Natural killer cell (primary cell): ENCODE measurements around the gene GDA. TPM values are rescaled to one million over a fixed set of nuclear protein-coding genes. Genes with fewer than 3 reads are reported as not detected.

ENCODE experiments used
- ATAC-seq, 3 donors: fragments of 150-1000 bp in 2 of 3; fragments of 200-7000 bp in 1 of 3; cut with Tn5 transposase; 1 replicate in 1 of 3; 2 replicates in 2 of 3; pipeline ENCODE4 v1.10.0; 2021; ENCODE audit warnings: mild to moderate bottlenecking in 2 of 3, moderate library complexity in 2 of 3
- DNase-seq, 2 donors: peaks; one replicate each; pipeline versions ENCODE4 v3.0.0 to v3.0.0-alpha.2; 2013 to 2021; ENCODE audit warnings: mixed read lengths in 1 of 2
- H3K27ac ChIP-seq: one replicate; pipeline ENCODE4 v1.5.1; 2013; ENCODE audit warnings: mild to moderate bottlenecking, low read length
- H3K27me3 ChIP-seq: one replicate; pipeline ENCODE4 v1.6.1; 2013; ENCODE audit warnings: low read length; ENCODE audit not compliant: control insufficient read depth, insufficient read depth
- H3K36me3 ChIP-seq: one replicate; pipeline ENCODE4 v1.6.1; 2013; ENCODE audit warnings: low read length; ENCODE audit not compliant: control insufficient read depth, insufficient read depth
- H3K4me1 ChIP-seq: one replicate; pipeline ENCODE4 v1.6.1; 2013; ENCODE audit warnings: low read length; ENCODE audit not compliant: control insufficient read depth, insufficient read depth
- H3K4me3 ChIP-seq: one replicate; pipeline ENCODE4 v1.5.1; 2013; ENCODE audit warnings: low read length
- H3K9me3 ChIP-seq: one replicate; pipeline ENCODE4 v1.6.1; 2013; ENCODE audit warnings: low read length; ENCODE audit not compliant: control insufficient read depth, insufficient read depth
- H3K27ac Mint-ChIP-seq, 2 donors: one replicate each; pipeline ENCODE4 v1.8.0; 2022; ENCODE audit warnings: mild to moderate bottlenecking in 2 of 2, mixed read lengths in 2 of 2, moderate library complexity in 1 of 2
- H3K27me3 Mint-ChIP-seq, 2 donors: one replicate each; pipeline ENCODE4 v1.8.0; 2022; ENCODE audit warnings: low read depth in 2 of 2, mixed read lengths in 2 of 2
- H3K36me3 Mint-ChIP-seq: one replicate; pipeline ENCODE4 v1.8.0; 2022; ENCODE audit warnings: mixed read lengths
- H3K4me1 Mint-ChIP-seq, 2 donors: one replicate each; pipeline ENCODE4 v1.8.0; 2022; ENCODE audit warnings: mixed read lengths in 2 of 2
- H3K4me3 Mint-ChIP-seq: one replicate; pipeline ENCODE4 v1.8.0; 2022; ENCODE audit warnings: mild to moderate bottlenecking, moderate library complexity, mixed read lengths
- H3K9me3 Mint-ChIP-seq, 2 donors: one replicate each; pipeline ENCODE4 v1.8.0; 2022; ENCODE audit warnings: mixed read lengths in 2 of 2
- CTCF ChIP-seq: fragments of 200-600 bp; IDR thresholded peaks from one replicate; pipeline ENCODE4 v1.8.0; 2022; ENCODE audit warnings: antibody characterized with exemption
- WGBS: methylation state at CpG from one replicate; pipeline ENCODE4 v1.1.7; 2013; ENCODE audit warnings: missing lambda C conversion rate; ENCODE audit not compliant: insufficient coverage; 5-methylcytosine and 5-hydroxymethylcytosine counted together
- intact Hi-C: fragments of 100-400 bp; cut with micrococcal nuclease; formaldehyde crosslinking; loops from one replicate; pipeline ENCODE4 v1.14.2; 2022
- total RNA-seq, 4 donors: library from RNA; stranded (reverse); fragments of 120-200 nt in 1 of 4; gene quantifications; one replicate each; pipeline versions ENCODE4 v1.2.3 to v1.2.4, GENCODE V29; 2013 to 2022

Gene GDA
- total RNA-seq, 3 donors from 2014 or later (not counting 1 experiment from before 2014, with no cell fraction given), result not detected

GRCh38 chr9:72129271-72130156, 19.7 kb upstream of the GDA start:
- no peak overlapping the region for H3K4me3 Mint-ChIP-seq
- intact Hi-C loops, result no loop called here

GRCh38 chr9:72130321-72130720, 18.9 kb upstream of the GDA start:
- no peak overlapping the region for H3K27ac ChIP-seq
- Mint-ChIP-seq H3K4me1 (no peaks in the 10 kb centered on the region), H3K36me3 (no peaks in the 10 kb centered on the region), H3K4me3 (no peak overlapping the region), H3K27ac (no peak overlapping the region), H3K9me3 (no peaks in the 10 kb centered on the region), H3K27me3 (no peaks in the 10 kb centered on the region)
- no peaks in the 10 kb centered on the region for H3K4me1 ChIP-seq
- DNase-seq (no peak), ATAC-seq (no peak)
- H3K4me3 ChIP-seq, result no peak overlapping the region
- TF ChIP-seq CTCF, result no peak
- H3K36me3 ChIP-seq, result no peaks in the 10 kb centered on the region
- no peaks in the 10 kb centered on the region for H3K27me3 ChIP-seq
- intact Hi-C loops, result no loop called here
- no peaks in the 10 kb centered on the region for H3K9me3 ChIP-seq

More at GRCh38 chr9:72129271-72130156, 19.7 kb upstream of the GDA start:
- no peak overlapping the region for H3K27ac ChIP-seq
- no peaks in the 10 kb centered on the region for H3K36me3 ChIP-seq
- Mint-ChIP-seq H3K9me3 (no peaks in the 10 kb centered on the region), H3K36me3 (no peaks in the 10 kb centered on the region), H3K27me3 (no peaks in the 10 kb centered on the region), H3K4me1 (no peaks in the 10 kb centered on the region), H3K27ac (no peak overlapping the region)
- no peaks in the 10 kb centered on the region for H3K4me1 ChIP-seq
- no peak overlapping the region for H3K4me3 ChIP-seq
- no peak for DNase-seq
- 80% methylated on average over 9 of the region's 9 CpGs for WGBS
- no peaks in the 10 kb centered on the region for H3K9me3 ChIP-seq
- TF ChIP-seq CTCF, result no peak
- no peak for ATAC-seq
- no peaks in the 10 kb centered on the region for H3K27me3 ChIP-seq

GRCh38 chr9:72131206-72131605, 18.0 kb upstream of the GDA start:
- 83% methylated on average over 4 of the region's 4 CpGs for WGBS
- ATAC-seq, result no peak
- H3K4me1 Mint-ChIP-seq, result no peaks in the 10 kb centered on the region
- H3K27ac Mint-ChIP-seq, result no peak overlapping the region
- no peak overlapping the region for H3K4me3 Mint-ChIP-seq
- H3K9me3 ChIP-seq, result no peaks in the 10 kb centered on the region
- intact Hi-C loops, result no loop called here
- DNase-seq, result no peak
- no peaks in the 10 kb centered on the region for H3K27me3 Mint-ChIP-seq
- no peak for TF ChIP-seq CTCF
- no peaks in the 10 kb centered on the region for H3K27me3 ChIP-seq
- no peak overlapping the region for H3K27ac ChIP-seq
- H3K9me3 Mint-ChIP-seq, result no peaks in the 10 kb centered on the region
- H3K36me3 Mint-ChIP-seq, result no peaks in the 10 kb centered on the region
- H3K36me3 ChIP-seq, result no peaks in the 10 kb centered on the region
- no peak overlapping the region for H3K4me3 ChIP-seq
- H3K4me1 ChIP-seq, result no peaks in the 10 kb centered on the region

- H3K9me3 ChIP-seq, result no peaks in the 10 kb centered on the region
- no peaks in the 10 kb centered on the region for H3K9me3 Mint-ChIP-seq
- no peak overlapping the region for H3K27ac Mint-ChIP-seq
- no peak for DNase-seq
- no peaks in the 10 kb centered on the region for H3K4me1 ChIP-seq
- H3K27ac ChIP-seq, result no peak overlapping the region
- no peak overlapping the region for H3K4me3 Mint-ChIP-seq
- no peak overlapping the region for H3K4me3 ChIP-seq
- no peaks in the 10 kb centered on the region for H3K27me3 ChIP-seq
- H3K36me3 ChIP-seq, result no peaks in the 10 kb centered on the region
- no peak for ATAC-seq
- no peaks in the 10 kb centered on the region for H3K27me3 Mint-ChIP-seq
- no peaks in the 10 kb centered on the region for H3K4me1 Mint-ChIP-seq
- intact Hi-C loops, result no loop called here
- no peaks in the 10 kb centered on the region for H3K36me3 Mint-ChIP-seq
- no CpG with 5 or more reads among the region's 1 CpG for WGBS
- no peak for TF ChIP-seq CTCF
These were observed 17.2 kb upstream of the GDA start for GRCh38 chr9:72132052-72132451.
